A549 (cell line): ENCODE measurements around the gene PHACTR2. TPM values are rescaled to one million over a fixed set of nuclear protein-coding genes. Genes with fewer than 3 reads are reported as not detected.

Experiments
- ATAC-seq, 2 experiments: fragments of 200-7000 bp in 1 of 2; fragments of >200 bp in 1 of 2; cut with Nextera tagmentation in 1 of 2; cut with Tn5 transposase in 1 of 2; 3 replicates each; pipeline versions ENCODE4 v1.8.0 to v1.9.1; 2018 to 2020; ENCODE audit warnings: mild to moderate bottlenecking in 1 of 2, moderate library complexity in 1 of 2
- CTCF ChIA-PET: fragments of 300-600 bp; sonication (Branson Sonifier 250); formaldehyde crosslinking; extraction: SDS; loops from one replicate; lab custom pipeline; 2021; ENCODE audit warnings: antibody characterized with exemption, inconsistent platforms; lab: Yijun Ruan, JAX
- POLR2A ChIA-PET: fragments of 350-600 bp; formaldehyde crosslinking; extraction: SDS; loops from one replicate; lab custom pipeline; 2021; ENCODE audit warnings: antibody characterized with exemption, inconsistent platforms; lab: Yijun Ruan, JAX
- DNase-seq, 2 experiments: peaks; one replicate each; pipeline versions ENCODE4 v3.0.0 to v3.0.0-alpha.2; 2011 to 2016; ENCODE audit warnings: low read depth in 1 of 2, low spot score in 1 of 2
- FAIRE-seq: peaks from 2 replicates; lab custom pipeline; 2011; peaks lifted over from hg19 to GRCh38; lab: Jason Lieb, UNC
- H3K27ac ChIP-seq, 2 experiments: fragments of >200 bp; sonication (Bioruptor Twin); formaldehyde crosslinking; 3 replicates each; pipeline ENCODE4 v1.5.1; 2016 to 2017
- H3K4me1 ChIP-seq: fragments of >200 bp; sonication (Bioruptor Twin); formaldehyde crosslinking; 3 replicates; pipeline ENCODE4 v1.6.1; 2016
- H3K4me2 ChIP-seq: fragments of >200 bp; sonication (Bioruptor Twin); formaldehyde crosslinking; 3 replicates; pipeline ENCODE4 v1.6.1; 2016
- H3K4me3 ChIP-seq: fragments of >200 bp; sonication (Bioruptor Twin); formaldehyde crosslinking; 3 replicates; pipeline ENCODE4 v1.5.1; 2016
- H3K9me3 ChIP-seq: fragments of >200 bp; sonication (Bioruptor Twin); formaldehyde crosslinking; 3 replicates; pipeline ENCODE4 v1.6.1; 2016
- BHLHE40 ChIP-seq: IDR thresholded peaks from 2 replicates; pipeline ENCODE4 v1.6.1; 2012; ENCODE audit warnings: low read depth, low read length, inconsistent platforms
- CBX2 ChIP-seq: fragments of 200-600 bp; sonication (generic); IDR thresholded peaks from 2 replicates; pipeline ENCODE4 v1.6.1; 2016; ENCODE audit warnings: low read depth, mild to moderate bottlenecking, borderline replicate concordance
- CHD2 ChIP-seq: fragments of 150-350 bp; IDR thresholded peaks from 2 replicates; pipeline ENCODE4 v1.6.1; 2014; ENCODE audit warnings: low read length; ENCODE audit not compliant: partially characterized antibody
- EP300 ChIP-seq, 2 experiments: fragments of >200 bp; sonication (Bioruptor Twin); formaldehyde crosslinking; IDR thresholded peaks; 2 replicates in 1 of 2; 3 replicates in 1 of 2; pipeline ENCODE4 v1.6.1; 2016 to 2017
- FOSB ChIP-seq: fragments of 250-450 bp; sonication (Bioruptor Pico); IDR thresholded peaks from 2 replicates; pipeline ENCODE4 v1.5.0; 2020; ENCODE audit warnings: mild to moderate bottlenecking, moderate library complexity
- GATA3 ChIP-seq: IDR thresholded peaks from 2 replicates; pipeline ENCODE4 v1.6.1; 2012; ENCODE audit warnings: borderline replicate concordance
- KDM1A ChIP-seq: fragments of 200-600 bp; sonication (generic); IDR thresholded peaks from 2 replicates; pipeline ENCODE4 v1.6.1; 2016; ENCODE audit warnings: low read depth, mild to moderate bottlenecking
- KDM5A ChIP-seq: fragments of 200-600 bp; sonication (generic); IDR thresholded peaks from 2 replicates; pipeline ENCODE4 v1.6.1; 2016; ENCODE audit warnings: antibody characterized with exemption, mild to moderate bottlenecking
- MAZ ChIP-seq: fragments of 150-350 bp; IDR thresholded peaks from 2 replicates; pipeline ENCODE4 v1.6.1; 2014; ENCODE audit warnings: antibody characterized with exemption, low read depth, low read length, borderline replicate concordance
- MYC ChIP-seq: IDR thresholded peaks from 2 replicates; pipeline ENCODE4 v1.6.1; 2012; ENCODE audit warnings: mild to moderate bottlenecking, inconsistent platforms, low read length, improper control_type of control experiment, borderline replicate concordance
- POLR2A ChIP-seq: IDR thresholded peaks from 2 replicates; pipeline ENCODE4 v1.6.1; 2012; ENCODE audit warnings: mild to moderate bottlenecking, low read length
- POLR2AphosphoS2 ChIP-seq: conservative IDR thresholded peaks from 2 replicates; pipeline ENCODE4 v1.6.1; 2012; ENCODE audit warnings: low read length, improper control_type of control experiment, inconsistent platforms
- RARB ChIP-seq: fragments of 250-450 bp; sonication (Bioruptor Pico); IDR thresholded peaks from 2 replicates; pipeline ENCODE4 v1.8.0; 2021; ENCODE audit warnings: mild to moderate bottlenecking, moderate library complexity
- RFX5 ChIP-seq: fragments of 450-650 bp; IDR thresholded peaks from 2 replicates; pipeline ENCODE4 v1.7.1; 2014; ENCODE audit warnings: antibody characterized with exemption, mild to moderate bottlenecking, moderate library complexity
- TP53 ChIP-seq: fragments of 250-450 bp; sonication (Bioruptor Pico); IDR thresholded peaks from 2 replicates; pipeline ENCODE4 v1.5.0; 2021; ENCODE audit warnings: mild to moderate bottlenecking, moderate library complexity
- ZNF302 ChIP-seq: fragments of 250-450 bp; sonication (Bioruptor Pico); IDR thresholded peaks from 2 replicates; pipeline ENCODE4 v1.9.0; 2021; ENCODE audit warnings: inconsistent platforms, mild to moderate bottlenecking, moderate library complexity
- ZSCAN20 ChIP-seq: fragments of 250-450 bp; sonication (Bioruptor Pico); IDR thresholded peaks from 2 replicates; pipeline ENCODE4 v1.8.0; 2022; ENCODE audit warnings: mild to moderate bottlenecking, moderate library complexity
- WGBS: methylation state at CpG from one replicate; pipeline ENCODE4 v1.1.6; 2017; ENCODE audit errors: missing lambda C conversion rate; 5-methylcytosine and 5-hydroxymethylcytosine counted together
- polyA plus RNA-seq, 4 experiments: library from polyadenylated mRNA; depleted of rRNA in 3 of 4; stranded (reverse); fragments of >200 nt; fragmentation: RNase III in 1 of 4; extraction: RNeasy Plus Mini Kit Qiagen cat#74134 plus additional on column Dnase treatment in 1 of 4; gene quantifications; 2 replicates in 3 of 4; 3 replicates in 1 of 4; pipeline ENCODE4 v1.2.3, GENCODE V29; 2011 to 2017
- TF ChIP-seq, protein P1 (sequence below): IDR thresholded peaks from 2 replicates; pipeline ENCODE4 v1.6.1; 2012
- TF ChIP-seq, protein P2 (sequence below): fragments of >200 bp; sonication (Bioruptor Twin); formaldehyde crosslinking; IDR thresholded peaks from 2 replicates; pipeline ENCODE4 v1.6.1; 2016
- TF ChIP-seq, protein P3 (sequence below): fragments of 450-650 bp; IDR thresholded peaks from 2 replicates; pipeline ENCODE4 v1.6.1; 2014; ENCODE audit warnings: antibody characterized with exemption
- TF ChIP-seq, protein P4 (sequence below): fragments of 250-450 bp; sonication (Bioruptor Pico); IDR thresholded peaks from 2 replicates; pipeline ENCODE4 v1.5.0; 2021; ENCODE audit warnings: mild to moderate bottlenecking, moderate library complexity, borderline replicate concordance

The PHACTR2 gene
- polyA plus RNA-seq, 2 of the 4 experiments (the other 2 are of a cell fraction) = 2.5 to 10.4 TPM

DNA sequence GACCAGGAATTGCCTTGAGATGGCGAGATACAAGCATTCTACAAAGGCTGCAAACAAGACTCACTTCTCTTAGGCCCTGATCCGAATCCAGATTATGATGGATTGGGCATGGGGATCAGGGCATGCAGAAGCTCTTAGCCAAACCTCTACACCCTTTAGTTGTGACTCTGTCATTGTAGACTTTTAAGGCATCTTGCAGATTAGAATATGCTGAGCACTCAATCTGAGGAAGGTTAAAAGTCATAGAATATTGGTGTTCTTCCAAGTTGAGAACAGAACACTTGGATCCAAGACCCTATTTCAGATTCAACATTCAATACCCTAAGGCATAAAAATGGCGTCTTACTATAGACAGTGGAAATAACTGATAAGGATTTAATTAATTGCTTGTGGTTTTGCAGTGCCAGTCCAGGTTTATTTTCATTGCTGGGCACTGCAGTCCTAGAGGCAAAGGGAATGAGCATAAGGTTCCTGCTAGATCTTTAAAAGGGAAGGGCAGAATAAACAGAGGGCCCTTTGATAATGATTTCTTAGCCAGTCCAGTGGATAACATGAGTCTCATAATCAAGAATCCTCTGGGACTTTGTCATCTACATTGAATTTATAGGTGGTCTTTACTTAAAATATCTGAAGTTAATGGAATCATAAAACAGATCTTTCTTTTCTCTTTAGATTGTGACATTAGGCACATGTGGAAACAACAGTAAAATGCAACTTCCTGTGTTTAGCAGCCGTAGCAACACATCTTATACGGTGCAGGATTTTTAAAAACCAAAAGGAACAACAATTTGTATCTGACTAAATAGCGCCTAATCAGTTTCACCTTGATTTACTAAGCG lies 17.6 kb downstream of the PHACTR2 start:
- 89% methylated on average over 7 of the region's 7 CpGs for WGBS
- no peak overlapping the region for H3K27ac ChIP-seq
- H3K9me3 ChIP-seq = no peaks in the 10 kb centered on the region
- POLR2A ChIA-PET = no interaction called here
- H3K4me1 ChIP-seq = peaks cover 19% of the 10 kb centered on the region
- DNase-seq (no peak), ATAC-seq (no peak), FAIRE-seq (no peak)
- no peak overlapping the region for H3K4me3 ChIP-seq
- TF ChIP-seq CHD2 (no peak), MYC (no peak), GATA3 (no peak), RARB (CRISPR knock-in tag) (no peak), ZNF302 (CRISPR knock-in tag) (no peak), KDM1A (no peak), ZSCAN20 (CRISPR knock-in tag) (no peak), BHLHE40 (no peak), CBX2 (no peak), KDM5A (no peak), POLR2AphosphoS2 (no peak), POLR2A (no peak), RFX5 (no peak), EP300 (IDR thresholded peaks at IDR 0.05) (no peak)
- TF ChIP-seq, protein P1, sequence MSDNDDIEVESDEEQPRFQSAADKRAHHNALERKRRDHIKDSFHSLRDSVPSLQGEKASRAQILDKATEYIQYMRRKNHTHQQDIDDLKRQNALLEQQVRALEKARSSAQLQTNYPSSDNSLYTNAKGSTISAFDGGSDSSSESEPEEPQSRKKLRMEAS = no peak
- TF ChIP-seq, protein P2, sequence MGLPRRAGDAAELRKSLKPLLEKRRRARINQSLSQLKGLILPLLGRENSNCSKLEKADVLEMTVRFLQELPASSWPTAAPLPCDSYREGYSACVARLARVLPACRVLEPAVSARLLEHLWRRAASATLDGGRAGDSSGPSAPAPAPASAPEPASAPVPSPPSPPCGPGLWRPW = no peak
- CTCF ChIA-PET = interaction anchor here (0.7 kb wide), 1 partner anchor 10 kb away, joined by 3 read pairs; no protein-coding TSS in a partner anchor
- H3K4me2 ChIP-seq = no peak overlapping the region

DNA sequence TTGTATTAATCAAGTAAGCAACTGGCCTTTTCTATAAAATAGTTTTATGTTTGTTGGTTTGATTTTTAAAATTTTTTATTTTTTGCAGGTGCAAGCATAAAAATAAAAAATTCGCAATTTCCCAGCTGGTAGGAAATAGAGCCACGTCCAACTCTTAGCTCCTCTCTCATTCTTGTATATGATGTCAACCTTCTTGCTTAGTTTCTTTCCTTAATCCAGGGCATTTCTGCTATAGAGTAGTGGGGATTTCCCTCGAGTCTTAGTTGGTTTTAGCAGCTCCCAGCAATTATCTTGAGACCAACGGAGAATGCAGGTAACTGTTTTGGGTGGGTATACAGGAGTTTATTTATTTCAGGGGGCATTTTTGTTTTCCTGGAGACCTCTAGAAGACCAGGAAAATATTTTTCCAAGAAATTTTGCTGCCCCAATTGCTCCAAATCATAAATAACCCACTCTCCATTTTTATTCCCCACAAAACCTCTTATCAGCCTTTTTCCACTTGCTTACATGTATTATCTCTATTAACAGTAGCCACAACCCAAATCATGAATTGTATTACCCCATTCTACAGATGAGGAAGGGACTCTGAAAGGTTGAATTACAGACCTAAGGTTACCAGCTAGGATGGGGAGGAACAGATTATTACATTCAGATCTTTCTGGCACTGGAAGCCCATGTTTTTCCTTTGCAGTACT lies 18.4 kb downstream of the PHACTR2 start:
- FAIRE-seq (no peak), ATAC-seq (no peak), DNase-seq (no peak)
- TF ChIP-seq, protein P3, sequence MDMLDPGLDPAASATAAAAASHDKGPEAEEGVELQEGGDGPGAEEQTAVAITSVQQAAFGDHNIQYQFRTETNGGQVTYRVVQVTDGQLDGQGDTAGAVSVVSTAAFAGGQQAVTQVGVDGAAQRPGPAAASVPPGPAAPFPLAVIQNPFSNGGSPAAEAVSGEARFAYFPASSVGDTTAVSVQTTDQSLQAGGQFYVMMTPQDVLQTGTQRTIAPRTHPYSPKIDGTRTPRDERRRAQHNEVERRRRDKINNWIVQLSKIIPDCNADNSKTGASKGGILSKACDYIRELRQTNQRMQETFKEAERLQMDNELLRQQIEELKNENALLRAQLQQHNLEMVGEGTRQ = no peak
- TF ChIP-seq RARB (CRISPR knock-in tag) (no peak), TP53 (CRISPR knock-in tag) (no peak), FOSB (CRISPR knock-in tag) (no peak), MAZ (no peak)
- TF ChIP-seq, protein P4, sequence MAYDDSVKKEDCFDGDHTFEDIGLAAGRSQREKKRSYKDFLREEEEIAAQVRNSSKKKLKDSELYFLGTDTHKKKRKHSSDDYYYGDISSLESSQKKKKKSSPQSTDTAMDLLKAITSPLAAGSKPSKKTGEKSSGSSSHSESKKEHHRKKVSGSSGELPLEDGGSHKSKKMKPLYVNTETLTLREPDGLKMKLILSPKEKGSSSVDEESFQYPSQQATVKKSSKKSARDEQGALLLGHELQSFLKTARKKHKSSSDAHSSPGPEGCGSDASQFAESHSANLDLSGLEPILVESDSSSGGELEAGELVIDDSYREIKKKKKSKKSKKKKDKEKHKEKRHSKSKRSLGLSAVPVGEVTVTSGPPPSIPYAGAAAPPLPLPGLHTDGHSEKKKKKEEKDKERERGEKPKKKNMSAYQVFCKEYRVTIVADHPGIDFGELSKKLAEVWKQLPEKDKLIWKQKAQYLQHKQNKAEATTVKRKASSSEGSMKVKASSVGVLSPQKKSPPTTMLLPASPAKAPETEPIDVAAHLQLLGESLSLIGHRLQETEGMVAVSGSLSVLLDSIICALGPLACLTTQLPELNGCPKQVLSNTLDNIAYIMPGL (CRISPR knock-in tag) = no peak
- Histone ChIP-seq H3K27ac (no peak overlapping the region), H3K4me3 (no peak overlapping the region), H3K4me2 (no peak overlapping the region), H3K4me1 (peaks cover 19% of the 10 kb centered on the region), H3K9me3 (no peaks in the 10 kb centered on the region)
- CTCF ChIA-PET = no interaction called here
- WGBS = 70% methylated on average over 4 of the region's 4 CpGs
- POLR2A ChIA-PET = no interaction called here
